Central memory CD4-positive, alpha-beta T cell (primary cell): ENCODE data around the gene IGFBPL1.
"Not testable (repeated sequence)": the region's sequence is repeated elsewhere in the genome, so short reads cannot be mapped to it uniquely, and the experiment has no call there.

ENCODE experiments used
- DNase-seq: peaks from one replicate; pipeline ENCODE4 v3.0.0; 2022

IGFBPL1 gene

GRCh38 chr9:38431116-38431515 is 6.9 kb upstream of the IGFBPL1 start:
- no peak for DNase-seq

GRCh38 chr9:38428062-38428461 is 3.8 kb upstream of the IGFBPL1 start:
- no peak for DNase-seq

GRCh38 chr9:38424918-38425317 is 664 bp upstream of the IGFBPL1 start:
- no peak for DNase-seq

- no peak for DNase-seq
These were observed 831 bp downstream of the IGFBPL1 start for GRCh38 chr9:38423273-38423972.

- DNase-seq = no peak
These were observed 1.5 kb downstream of the IGFBPL1 start for GRCh38 chr9:38422555-38423260.

- no peak for DNase-seq
These were observed 2.6 kb downstream of the IGFBPL1 start for GRCh38 chr9:38421498-38422211.

GRCh38 chr9:38419181-38419580 is 5.1 kb downstream of the IGFBPL1 start:
- no peak for DNase-seq

GRCh38 chr9:38418366-38418765 is 5.9 kb downstream of the IGFBPL1 start:
- no peak for DNase-seq

GRCh38 chr9:38417003-38417945 is 7.0 kb downstream of the IGFBPL1 start:
- no peak for DNase-seq

- DNase-seq = no peak
These were observed 7.8 kb downstream of the IGFBPL1 start for GRCh38 chr9:38416461-38416860.

GRCh38 chr9:38415856-38416255 is 8.4 kb downstream of the IGFBPL1 start:
- DNase-seq = no peak

- no peak for DNase-seq
These were observed 10.1 kb downstream of the IGFBPL1 start for GRCh38 chr9:38414040-38414723.

GRCh38 chr9:38413283-38413682 is 11.0 kb downstream of the IGFBPL1 start:
- DNase-seq = no peak

- no peak for DNase-seq
These were observed 11.5 kb downstream of the IGFBPL1 start for GRCh38 chr9:38412751-38413150.

- DNase-seq = no peak
These were observed 15.5 kb downstream of the IGFBPL1 start for GRCh38 chr9:38408719-38409118.

GRCh38 chr9:38406476-38407186 is 17.6 kb downstream of the IGFBPL1 start:
- no peak for DNase-seq

GRCh38 chr9:38405785-38406184 is 18.5 kb downstream of the IGFBPL1 start:
- DNase-seq = no peak

GRCh38 chr9:38404314-38404713 is 19.9 kb downstream of the IGFBPL1 start:
- no peak for DNase-seq

GRCh38 chr9:38401994-38402393 is 22.3 kb downstream of the IGFBPL1 start:
- no peak for DNase-seq

- DNase-seq = not testable (repeated sequence)
These were observed 25.1 kb downstream of the IGFBPL1 start for GRCh38 chr9:38399191-38399590.

GRCh38 chr9:38396371-38396671 is 27.9 kb downstream of the IGFBPL1 start:
- DNase-seq = no peak
